HepG2 (cell line): ENCODE data around the gene TPI1. TPM values are rescaled to one million over a fixed set of nuclear protein-coding genes. Genes with fewer than 3 reads are reported as not detected.

Experiments used
- CENPT ChIP-seq: sonication (generic); formaldehyde crosslinking; IDR thresholded peaks from 2 replicates; pipeline ENCODE4 v1.8.0; 2022; ENCODE audit warnings: low read depth, mild to moderate bottlenecking, moderate library complexity, missing genetic modification reagents
- HNF4G ChIP-seq, 2 experiments: sonication (generic) in 1 of 2; formaldehyde crosslinking in 1 of 2; IDR thresholded peaks; 2 replicates each; pipeline versions ENCODE4 v1.4.0 to v1.6.1; 2011 to 2020; ENCODE audit warnings: borderline replicate concordance in 2 of 2, low read depth in 2 of 2, mild to moderate bottlenecking in 2 of 2, low read length in 1 of 2, missing genetic modification reagents in 1 of 2, moderate library complexity in 1 of 2
- KAT7 ChIP-seq: IDR thresholded peaks from 2 replicates; pipeline ENCODE4 v1.6.1; 2018; ENCODE audit warnings: borderline replicate concordance, missing compliant biosample characterization
- KDM1A ChIP-seq: IDR thresholded peaks from 2 replicates; pipeline ENCODE4 v1.6.1; 2016; ENCODE audit warnings: missing compliant biosample characterization
- NFYC ChIP-seq: IDR thresholded peaks from 2 replicates; pipeline ENCODE4 v1.6.1; 2016; ENCODE audit warnings: missing genetic modification reagents, missing compliant biosample characterization
- PAX8 ChIP-seq: sonication (generic); formaldehyde crosslinking; IDR thresholded peaks from 2 replicates; pipeline ENCODE4 v1.8.0; 2022; ENCODE audit warnings: mild to moderate bottlenecking, missing genetic modification reagents, borderline replicate concordance
- RXRA ChIP-seq: sonication (generic); formaldehyde crosslinking; IDR thresholded peaks from 2 replicates; pipeline ENCODE4 v1.5.1; 2020; ENCODE audit warnings: missing genetic modification reagents
- SIX1 ChIP-seq: sonication (generic); formaldehyde crosslinking; IDR thresholded peaks from 2 replicates; pipeline ENCODE4 v1.4.0; 2020; ENCODE audit warnings: missing genetic modification reagents, borderline replicate concordance
- SMAD9 ChIP-seq: sonication (generic); formaldehyde crosslinking; IDR thresholded peaks from 2 replicates; pipeline ENCODE4 v1.5.1; 2020; ENCODE audit warnings: mild to moderate bottlenecking, missing genetic modification reagents
- TFAP4 ChIP-seq: sonication (generic); IDR thresholded peaks from 2 replicates; pipeline ENCODE4 v1.6.1; 2016; ENCODE audit warnings: low read depth, borderline replicate concordance
- TFE3 ChIP-seq: IDR thresholded peaks from 2 replicates; pipeline ENCODE4 v1.6.1; 2016
- XRCC5 ChIP-seq: fragments of 200-400 bp; formaldehyde crosslinking; optimal IDR thresholded peaks from 2 replicates; pipeline ENCODE3; 2017; ENCODE audit warnings: mild to moderate bottlenecking, low read length
- ZNF10 ChIP-seq: sonication (generic); formaldehyde crosslinking; IDR thresholded peaks from 2 replicates; pipeline ENCODE4 v1.4.0; 2020; ENCODE audit warnings: mild to moderate bottlenecking, low read depth, missing genetic modification reagents, borderline replicate concordance
- ZNF225 ChIP-seq: sonication (generic); formaldehyde crosslinking; IDR thresholded peaks from 2 replicates; pipeline ENCODE4 v1.4.0; 2020; ENCODE audit warnings: mild to moderate bottlenecking, missing genetic modification reagents
- ZNF329 ChIP-seq: sonication (generic); formaldehyde crosslinking; IDR thresholded peaks from 2 replicates; pipeline ENCODE4 v1.9.0; 2021; ENCODE audit warnings: low read depth, mild to moderate bottlenecking, missing genetic modification reagents
- ZNF644 ChIP-seq: IDR thresholded peaks from 2 replicates; pipeline ENCODE4 v1.6.1; 2016; ENCODE audit warnings: low read depth
- ZNF761 ChIP-seq: sonication (generic); formaldehyde crosslinking; conservative IDR thresholded peaks from 2 replicates; pipeline ENCODE4 v1.4.0; 2020; ENCODE audit warnings: mild to moderate bottlenecking, missing genetic modification reagents
- ZNF766 ChIP-seq: sonication (generic); formaldehyde crosslinking; IDR thresholded peaks from 2 replicates; pipeline ENCODE4 v1.5.0; 2020; ENCODE audit warnings: missing genetic modification reagents, borderline replicate concordance
- ZSCAN9 ChIP-seq: IDR thresholded peaks from 2 replicates; pipeline ENCODE4 v1.6.1; 2016; ENCODE audit warnings: borderline replicate concordance
- polyA plus RNA-seq, 8 experiments: library from polyadenylated mRNA; depleted of rRNA in 3 of 8; stranded (reverse) in 7 of 8; unstranded in 1 of 8; fragments of >200 nt; fragmentation: Illumina TruSeq in 4 of 8; extraction: Trizol in 4 of 8; gene quantifications; 2 replicates each; pipeline versions ENCODE4 v1.2.1 to v1.2.3, GENCODE V29; 2011 to 2016; ENCODE audit warnings: low read depth in 4 of 8, missing spikeins in 1 of 8, mixed read lengths in 1 of 8; ENCODE audit not compliant: insufficient read depth in 1 of 8
- total RNA-seq, 5 experiments: library from RNA; depleted of rRNA; stranded (reverse); fragments of >200 nt; fragmentation: Illumina TruSeq; extraction: Trizol; gene quantifications; 2 replicates each; pipeline ENCODE4 v1.2.3, GENCODE V29; 2016; ENCODE audit warnings: low read depth in 1 of 5
- TF ChIP-seq, protein P1 (sequence below): sonication (generic); formaldehyde crosslinking; IDR thresholded peaks from 2 replicates; pipeline ENCODE4 v1.4.0; 2020; ENCODE audit warnings: mild to moderate bottlenecking, missing genetic modification reagents
- TF ChIP-seq, protein P2 (sequence below): sonication (generic); formaldehyde crosslinking; IDR thresholded peaks from 2 replicates; pipeline ENCODE4 v1.4.0; 2020; ENCODE audit warnings: missing genetic modification reagents
- TF ChIP-seq, protein P3 (sequence below): sonication (generic); formaldehyde crosslinking; IDR thresholded peaks from 2 replicates; pipeline ENCODE4 v1.4.0; 2020; ENCODE audit warnings: missing genetic modification reagents
- TF ChIP-seq, protein P4 (sequence below): sonication (generic); formaldehyde crosslinking; IDR thresholded peaks from 2 replicates; pipeline ENCODE4 v1.5.0; 2020; ENCODE audit warnings: mild to moderate bottlenecking, low read depth, missing genetic modification reagents, borderline replicate concordance

The TPI1 gene
- total and polyA plus RNA-seq, 2 of the 13 experiments (the other 11 are each of a cell fraction or from before 2014, with no cell fraction given) = 945 to 2,535 TPM

DNA sequence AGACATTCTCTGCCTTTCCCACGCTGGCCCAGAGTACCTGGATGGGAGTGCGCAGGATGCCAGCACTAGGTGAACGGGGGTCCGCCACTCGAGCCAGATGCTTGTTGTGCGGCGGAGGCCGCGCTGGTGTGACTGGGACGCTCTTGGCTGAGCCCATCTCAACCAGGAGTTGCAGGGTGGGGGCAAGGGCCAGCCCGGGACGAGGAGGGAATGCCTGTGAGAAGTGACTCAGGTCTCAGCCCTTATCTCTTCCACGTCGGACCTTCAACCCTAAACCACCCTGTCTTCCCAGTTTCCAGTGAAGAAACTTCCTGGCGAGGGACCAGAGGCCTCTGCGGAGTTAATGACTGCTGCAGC is 16.6 kb upstream of the TPI1 start (continued):
- no peak for TF ChIP-seq ZSCAN9 (CRISPR knock-in tag)
- TF ChIP-seq TFE3 (CRISPR knock-in tag) = no peak
- TF ChIP-seq SIX1 (CRISPR knock-in tag) = no peak
- TF ChIP-seq, protein P1, sequence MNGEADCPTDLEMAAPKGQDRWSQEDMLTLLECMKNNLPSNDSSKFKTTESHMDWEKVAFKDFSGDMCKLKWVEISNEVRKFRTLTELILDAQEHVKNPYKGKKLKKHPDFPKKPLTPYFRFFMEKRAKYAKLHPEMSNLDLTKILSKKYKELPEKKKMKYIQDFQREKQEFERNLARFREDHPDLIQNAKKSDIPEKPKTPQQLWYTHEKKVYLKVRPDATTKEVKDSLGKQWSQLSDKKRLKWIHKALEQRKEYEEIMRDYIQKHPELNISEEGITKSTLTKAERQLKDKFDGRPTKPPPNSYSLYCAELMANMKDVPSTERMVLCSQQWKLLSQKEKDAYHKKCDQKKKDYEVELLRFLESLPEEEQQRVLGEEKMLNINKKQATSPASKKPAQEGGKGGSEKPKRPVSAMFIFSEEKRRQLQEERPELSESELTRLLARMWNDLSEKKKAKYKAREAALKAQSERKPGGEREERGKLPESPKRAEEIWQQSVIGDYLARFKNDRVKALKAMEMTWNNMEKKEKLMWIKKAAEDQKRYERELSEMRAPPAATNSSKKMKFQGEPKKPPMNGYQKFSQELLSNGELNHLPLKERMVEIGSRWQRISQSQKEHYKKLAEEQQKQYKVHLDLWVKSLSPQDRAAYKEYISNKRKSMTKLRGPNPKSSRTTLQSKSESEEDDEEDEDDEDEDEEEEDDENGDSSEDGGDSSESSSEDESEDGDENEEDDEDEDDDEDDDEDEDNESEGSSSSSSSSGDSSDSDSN (CRISPR knock-in tag) = no peak
- TF ChIP-seq ZNF761 (CRISPR knock-in tag) = no peak
- TF ChIP-seq CENPT (CRISPR knock-in tag) = no peak
- no peak for TF ChIP-seq SMAD9 (CRISPR knock-in tag)
- TF ChIP-seq HNF4G (IDR thresholded peaks at IDR 0.05; ENCODE audit: borderline replicate concordance, low read depth, low read length) = 0 out of 2 replicates have a peak, but pooled peaks have one; percentile 10
- no peak for TF ChIP-seq HNF4G (CRISPR knock-in tag; IDR thresholded peaks at IDR 0.05; ENCODE audit: borderline replicate concordance, low read depth)
- TF ChIP-seq KDM1A (CRISPR knock-in tag) = no peak
- TF ChIP-seq, protein P2, sequence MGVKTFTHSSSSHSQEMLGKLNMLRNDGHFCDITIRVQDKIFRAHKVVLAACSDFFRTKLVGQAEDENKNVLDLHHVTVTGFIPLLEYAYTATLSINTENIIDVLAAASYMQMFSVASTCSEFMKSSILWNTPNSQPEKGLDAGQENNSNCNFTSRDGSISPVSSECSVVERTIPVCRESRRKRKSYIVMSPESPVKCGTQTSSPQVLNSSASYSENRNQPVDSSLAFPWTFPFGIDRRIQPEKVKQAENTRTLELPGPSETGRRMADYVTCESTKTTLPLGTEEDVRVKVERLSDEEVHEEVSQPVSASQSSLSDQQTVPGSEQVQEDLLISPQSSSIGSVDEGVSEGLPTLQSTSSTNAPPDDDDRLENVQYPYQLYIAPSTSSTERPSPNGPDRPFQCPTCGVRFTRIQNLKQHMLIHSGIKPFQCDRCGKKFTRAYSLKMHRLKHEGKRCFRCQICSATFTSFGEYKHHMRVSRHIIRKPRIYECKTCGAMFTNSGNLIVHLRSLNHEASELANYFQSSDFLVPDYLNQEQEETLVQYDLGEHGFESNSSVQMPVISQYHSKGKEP = no peak
- TF ChIP-seq, protein P3, sequence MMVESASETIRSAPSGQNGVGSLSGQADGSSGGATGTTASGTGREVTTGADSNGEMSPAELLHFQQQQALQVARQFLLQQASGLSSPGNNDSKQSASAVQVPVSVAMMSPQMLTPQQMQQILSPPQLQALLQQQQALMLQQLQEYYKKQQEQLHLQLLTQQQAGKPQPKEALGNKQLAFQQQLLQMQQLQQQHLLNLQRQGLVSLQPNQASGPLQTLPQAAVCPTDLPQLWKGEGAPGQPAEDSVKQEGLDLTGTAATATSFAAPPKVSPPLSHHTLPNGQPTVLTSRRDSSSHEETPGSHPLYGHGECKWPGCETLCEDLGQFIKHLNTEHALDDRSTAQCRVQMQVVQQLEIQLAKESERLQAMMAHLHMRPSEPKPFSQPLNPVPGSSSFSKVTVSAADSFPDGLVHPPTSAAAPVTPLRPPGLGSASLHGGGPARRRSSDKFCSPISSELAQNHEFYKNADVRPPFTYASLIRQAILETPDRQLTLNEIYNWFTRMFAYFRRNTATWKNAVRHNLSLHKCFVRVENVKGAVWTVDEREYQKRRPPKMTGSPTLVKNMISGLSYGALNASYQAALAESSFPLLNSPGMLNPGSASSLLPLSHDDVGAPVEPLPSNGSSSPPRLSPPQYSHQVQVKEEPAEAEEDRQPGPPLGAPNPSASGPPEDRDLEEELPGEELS = no peak
- no peak for TF ChIP-seq TFAP4
- TF ChIP-seq KAT7 (CRISPR knock-in tag) = no peak
- TF ChIP-seq ZNF225 (CRISPR knock-in tag) = 0 out of 2 replicates have a peak, but pooled peaks have one; percentile 11
- TF ChIP-seq ZNF644 (CRISPR knock-in tag) = no peak
- TF ChIP-seq, protein P4, sequence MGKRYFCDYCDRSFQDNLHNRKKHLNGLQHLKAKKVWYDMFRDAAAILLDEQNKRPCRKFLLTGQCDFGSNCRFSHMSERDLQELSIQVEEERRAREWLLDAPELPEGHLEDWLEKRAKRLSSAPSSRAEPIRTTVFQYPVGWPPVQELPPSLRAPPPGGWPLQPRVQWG (CRISPR knock-in tag) = no peak
- no peak for TF ChIP-seq PAX8 (CRISPR knock-in tag)
- no peak for TF ChIP-seq ZNF10 (CRISPR knock-in tag)
- no peak for TF ChIP-seq ZNF329 (CRISPR knock-in tag)
- TF ChIP-seq RXRA (CRISPR knock-in tag) = no peak
- no peak for TF ChIP-seq ZNF766 (CRISPR knock-in tag)
- no peak for TF ChIP-seq NFYC (CRISPR knock-in tag)
- TF ChIP-seq XRCC5 = peak; percentile 3
